Stimulated activated CD4-positive, alpha-beta T cell treated with anti-CD3 and anti-CD28 coated beads, Interleukin-15, amount 100 ng/mL, for 1 hour (primary cell): Measurements from ENCODE around the gene ARL5C.
"Not testable (repeated sequence)": the region's sequence is repeated elsewhere in the genome, so short reads cannot be mapped to it uniquely, and the experiment has no call there.

ENCODE experiments used
- DNase-seq, 2 donors: peaks; one replicate each; pipeline ENCODE4 v3.0.0-alpha.2; 2020; ENCODE audit warnings: low read depth in 1 of 2, low spot score in 1 of 2

ARL5C gene

GRCh38 chr17:39141915-39142664 lies 23.9 kb downstream of the ARL5C start:
- no peak for DNase-seq

- DNase-seq: no peak
Observed at GRCh38 chr17:39141294-39141693, 24.7 kb downstream of the ARL5C start.

GRCh38 chr17:39139561-39139960 lies 26.4 kb downstream of the ARL5C start:
- no peak for DNase-seq

GRCh38 chr17:39139161-39139511 lies 26.8 kb downstream of the ARL5C start:
- no peak for DNase-seq

GRCh38 chr17:39138431-39139160 lies 27.4 kb downstream of the ARL5C start:
- no peak for DNase-seq

GRCh38 chr17:39134878-39135277 lies 31.1 kb downstream of the ARL5C start:
- no peak for DNase-seq

GRCh38 chr17:39132192-39132610 lies 33.8 kb downstream of the ARL5C start:
- no peak for DNase-seq

GRCh38 chr17:39131616-39132015 lies 34.3 kb downstream of the ARL5C start:
- DNase-seq: no peak

GRCh38 chr17:39130205-39130604 lies 35.8 kb downstream of the ARL5C start:
- no peak for DNase-seq

GRCh38 chr17:39129544-39129943 lies 36.4 kb downstream of the ARL5C start:
- not testable (repeated sequence) for DNase-seq

- DNase-seq: no peak
Observed at GRCh38 chr17:39126436-39126835, 39.5 kb downstream of the ARL5C start.

GRCh38 chr17:39125143-39125875 lies 40.7 kb downstream of the ARL5C start:
- DNase-seq: no peak

GRCh38 chr17:39123627-39124026 lies 42.3 kb downstream of the ARL5C start:
- DNase-seq: no peak

GRCh38 chr17:39122991-39123390 lies 43.0 kb downstream of the ARL5C start:
- no peak for DNase-seq

GRCh38 chr17:39121919-39122318 lies 44.0 kb downstream of the ARL5C start:
- DNase-seq: not testable (repeated sequence)

GRCh38 chr17:39118674-39119419 lies 47.1 kb downstream of the ARL5C start:
- no peak for DNase-seq

- no peak for DNase-seq
Observed at GRCh38 chr17:39116224-39116623, 49.7 kb downstream of the ARL5C start.

GRCh38 chr17:39115135-39115534 lies 50.8 kb downstream of the ARL5C start:
- no peak for DNase-seq

- no peak for DNase-seq
Observed at GRCh38 chr17:39114723-39115122, 51.2 kb downstream of the ARL5C start.

GRCh38 chr17:39113871-39114270 lies 52.1 kb downstream of the ARL5C start:
- no peak for DNase-seq

GRCh38 chr17:39110435-39111136 lies 55.4 kb downstream of the ARL5C start:
- no peak for DNase-seq
